ENCODE measurements around the gene FAM168A.
A peak's percentile ranks its signal among the peaks of the same experiment; 100 is the strongest.
"Not testable (repeated sequence)": the region's sequence is repeated elsewhere in the genome, so short reads cannot be mapped to it uniquely, and the experiment has no call there.

Gene FAM168A

GRCh38 chr11:73496134-73496533, 101.8 kb downstream of the FAM168A start:
- H3K4me3 Mint-ChIP-seq, result no peak overlapping the region
- DNase-seq (ENCODE audit: low spot score in 2 of 2), result no peak
- peaks cover 24% of the 10 kb centered on the region for H3K4me1 Mint-ChIP-seq
- H3K27ac Mint-ChIP-seq, result no peak overlapping the region
- H3K9me3 Mint-ChIP-seq, result no peaks in the 10 kb centered on the region
- peaks cover 7% of the 10 kb centered on the region for H3K36me3 Mint-ChIP-seq
- no peak for ATAC-seq

DNA sequence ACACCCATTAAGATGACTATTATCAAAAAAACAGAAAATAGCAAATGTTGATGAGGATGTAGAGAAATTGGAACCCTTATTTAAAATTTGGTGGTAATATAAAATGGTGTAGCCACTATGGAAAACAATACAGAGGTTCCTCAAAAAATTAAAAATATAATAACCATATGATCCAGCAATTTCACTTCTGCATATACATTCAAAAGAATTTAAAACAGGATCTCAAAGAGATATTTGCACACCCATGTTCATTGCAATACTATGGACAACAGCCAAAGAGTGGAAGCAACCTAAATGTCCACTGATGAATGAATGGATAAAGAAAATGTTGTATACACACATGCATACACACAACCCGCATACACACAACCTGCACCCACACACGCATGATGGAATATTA, 102.2 kb downstream of the FAM168A start:
- no peak overlapping the region for H3K4me3 Mint-ChIP-seq
- H3K27ac Mint-ChIP-seq, result no peak overlapping the region
- DNase-seq (ENCODE audit: low spot score in 2 of 2), result no peak
- H3K9me3 Mint-ChIP-seq, result no peaks in the 10 kb centered on the region
- peaks cover 7% of the 10 kb centered on the region for H3K36me3 Mint-ChIP-seq
- peaks cover 20% of the 10 kb centered on the region for H3K4me1 Mint-ChIP-seq
- ATAC-seq, result no peak

- H3K27ac Mint-ChIP-seq, result peak overlapping the region; percentile 33
- H3K4me1 Mint-ChIP-seq, result peaks cover 9% of the 10 kb centered on the region
- ATAC-seq, result no peak
- H3K9me3 Mint-ChIP-seq, result no peaks in the 10 kb centered on the region
- no peak for DNase-seq (ENCODE audit: low spot score in 2 of 2)
- H3K4me3 Mint-ChIP-seq, result no peak overlapping the region
- H3K36me3 Mint-ChIP-seq, result peaks cover 7% of the 10 kb centered on the region
Measured at GRCh38 chr11:73493956-73494598, 103.8 kb downstream of the FAM168A start.

DNA sequence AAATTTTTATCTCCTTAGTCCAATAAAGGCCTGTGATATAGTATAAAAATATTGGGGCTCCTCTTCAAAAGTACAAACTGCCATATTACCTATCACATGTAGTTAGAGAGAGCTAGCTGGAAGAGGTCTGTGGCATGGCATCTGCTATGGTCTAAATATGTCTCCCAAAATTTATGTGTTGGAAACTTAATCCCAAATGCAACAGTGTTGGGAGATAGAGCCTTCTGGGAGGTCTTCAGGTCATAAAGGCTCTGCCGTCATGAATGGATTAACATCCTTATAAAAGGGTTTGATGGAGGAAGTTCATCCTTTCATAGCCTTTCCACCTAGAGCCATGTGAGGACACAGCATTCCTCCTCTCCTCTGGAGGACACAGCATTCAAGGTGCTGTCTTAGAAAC, 116.3 kb downstream of the FAM168A start:
- no peak overlapping the region for H3K4me3 Mint-ChIP-seq
- no peak for DNase-seq (ENCODE audit: low spot score in 2 of 2)
- no peak for ATAC-seq
- H3K36me3 Mint-ChIP-seq, result no peaks in the 10 kb centered on the region
- no peak overlapping the region for H3K27ac Mint-ChIP-seq
- H3K4me1 Mint-ChIP-seq, result no peaks in the 10 kb centered on the region
- H3K9me3 Mint-ChIP-seq, result peaks cover 3% of the 10 kb centered on the region

DNA sequence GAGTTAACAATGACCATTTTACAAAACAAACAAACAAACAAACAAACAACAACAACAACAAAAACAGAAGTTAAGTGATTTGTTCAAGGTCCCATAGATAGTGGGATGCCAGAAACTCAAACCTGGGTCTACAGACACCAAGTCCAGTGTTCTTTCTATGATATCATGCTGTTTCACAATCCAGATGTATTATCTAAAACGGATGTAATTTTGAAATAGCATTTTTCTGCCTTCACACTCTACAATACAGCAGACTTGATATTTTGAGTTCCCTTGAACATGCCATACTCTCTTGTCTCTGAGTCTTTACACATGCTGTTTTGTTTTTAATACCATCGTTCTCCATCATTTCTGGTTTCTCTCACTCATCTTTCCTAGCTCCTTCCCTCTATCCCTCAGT, 117.2 kb downstream of the FAM168A start:
- no peaks in the 10 kb centered on the region for H3K4me1 Mint-ChIP-seq
- no peak for DNase-seq (ENCODE audit: low spot score in 2 of 2)
- H3K36me3 Mint-ChIP-seq, result no peaks in the 10 kb centered on the region
- no peak overlapping the region for H3K27ac Mint-ChIP-seq
- no peak overlapping the region for H3K4me3 Mint-ChIP-seq
- H3K9me3 Mint-ChIP-seq, result peaks cover 4% of the 10 kb centered on the region
- no peak for ATAC-seq

- Mint-ChIP-seq H3K27ac (no peak overlapping the region), H3K4me1 (no peaks in the 10 kb centered on the region), H3K4me3 (no peak overlapping the region), H3K36me3 (no peaks in the 10 kb centered on the region), H3K9me3 (peaks cover 4% of the 10 kb centered on the region)
- ATAC-seq (no peak), DNase-seq (ENCODE audit: low spot score in 2 of 2) (no peak)
Measured at GRCh38 chr11:73478737-73479347, 119.1 kb downstream of the FAM168A start.

- no peaks in the 10 kb centered on the region for H3K36me3 Mint-ChIP-seq
- no peak overlapping the region for H3K4me3 Mint-ChIP-seq
- H3K9me3 Mint-ChIP-seq, result peaks cover 4% of the 10 kb centered on the region
- H3K27ac Mint-ChIP-seq, result no peak overlapping the region
- DNase-seq (ENCODE audit: low spot score in 2 of 2), result no peak
- no peak for ATAC-seq
- no peaks in the 10 kb centered on the region for H3K4me1 Mint-ChIP-seq
Measured at GRCh38 chr11:73477518-73477917, 120.4 kb downstream of the FAM168A start.

- H3K4me3 Mint-ChIP-seq, result no peak overlapping the region
- no peak for DNase-seq (ENCODE audit: low spot score in 2 of 2)
- no peaks in the 10 kb centered on the region for H3K36me3 Mint-ChIP-seq
- H3K4me1 Mint-ChIP-seq, result peaks cover 2% of the 10 kb centered on the region
- no peak for ATAC-seq
- no peak overlapping the region for H3K27ac Mint-ChIP-seq
- peaks cover 4% of the 10 kb centered on the region for H3K9me3 Mint-ChIP-seq
Measured at GRCh38 chr11:73475549-73476095, 122.3 kb downstream of the FAM168A start.

- peaks cover 5% of the 10 kb centered on the region for H3K4me1 Mint-ChIP-seq
- no peak overlapping the region for H3K4me3 Mint-ChIP-seq
- peaks cover 4% of the 10 kb centered on the region for H3K9me3 Mint-ChIP-seq
- no peak for DNase-seq (ENCODE audit: low spot score in 2 of 2)
- no peak overlapping the region for H3K27ac Mint-ChIP-seq
- H3K36me3 Mint-ChIP-seq, result no peaks in the 10 kb centered on the region
- ATAC-seq, result no peak
Measured at GRCh38 chr11:73473252-73473651, 124.7 kb downstream of the FAM168A start.

GRCh38 chr11:73470036-73470612, 127.8 kb downstream of the FAM168A start:
- not testable (repeated sequence) for H3K9me3 Mint-ChIP-seq; DNase-seq (ENCODE audit: low spot score in 2 of 2); ATAC-seq; H3K4me1 Mint-ChIP-seq; H3K36me3 Mint-ChIP-seq; H3K4me3 Mint-ChIP-seq; H3K27ac Mint-ChIP-seq

DNA sequence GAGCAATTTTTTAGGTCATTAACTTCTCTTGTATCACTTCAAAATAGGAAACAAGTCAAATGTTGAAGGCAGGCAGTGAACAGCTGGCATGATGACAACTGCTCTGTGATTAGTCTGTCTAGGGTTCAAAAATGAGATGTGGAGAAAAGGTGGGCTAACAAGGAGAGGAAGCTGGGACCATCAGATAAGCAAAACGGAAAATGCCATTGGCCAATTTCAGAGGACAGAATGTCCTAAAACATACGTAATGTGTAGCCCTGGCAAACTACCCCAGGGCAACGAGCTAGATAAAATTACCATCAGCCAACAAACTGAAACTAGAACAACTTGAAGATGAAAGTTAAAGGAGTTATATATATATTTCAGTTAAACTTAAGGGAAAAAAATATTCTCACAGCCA, 128.5 kb downstream of the FAM168A start:
- DNase-seq (ENCODE audit: low spot score in 2 of 2) (no peak), ATAC-seq (no peak)
- no peak overlapping the region for H3K4me3 Mint-ChIP-seq
- no peak overlapping the region for H3K27ac Mint-ChIP-seq
- H3K4me1 Mint-ChIP-seq, result peaks cover 5% of the 10 kb centered on the region
- H3K36me3 Mint-ChIP-seq, result no peaks in the 10 kb centered on the region
- H3K9me3 Mint-ChIP-seq, result no peaks in the 10 kb centered on the region

- Mint-ChIP-seq H3K36me3 (no peaks in the 10 kb centered on the region), H3K27ac (no peak overlapping the region), H3K4me3 (no peak overlapping the region), H3K4me1 (peaks cover 5% of the 10 kb centered on the region), H3K9me3 (no peaks in the 10 kb centered on the region)
- DNase-seq (ENCODE audit: low spot score in 2 of 2) (no peak), ATAC-seq (no peak)
Measured at GRCh38 chr11:73468590-73469161, 129.2 kb downstream of the FAM168A start.

DNA sequence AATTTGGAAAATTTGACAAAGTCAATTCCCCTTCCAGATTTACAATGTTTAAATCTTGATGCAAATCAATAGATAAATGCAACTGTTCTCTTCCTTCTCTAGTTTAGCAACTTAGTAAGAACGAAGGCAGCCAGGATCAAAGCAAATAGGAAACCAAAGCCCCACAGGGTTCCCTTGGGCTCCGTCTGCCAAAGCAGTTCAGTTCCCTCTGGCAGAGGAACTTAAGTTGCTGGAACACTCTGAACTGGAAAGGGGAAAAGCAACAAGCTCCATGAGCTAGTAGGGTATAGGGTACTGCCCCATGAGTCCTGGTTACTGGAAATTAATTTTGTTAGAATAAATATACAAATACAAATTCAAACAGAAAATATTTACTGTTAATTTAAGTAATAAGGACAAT, 130.4 kb downstream of the FAM168A start:
- Mint-ChIP-seq H3K4me3 (no peak overlapping the region), H3K27ac (no peak overlapping the region), H3K9me3 (no peaks in the 10 kb centered on the region)

DNA sequence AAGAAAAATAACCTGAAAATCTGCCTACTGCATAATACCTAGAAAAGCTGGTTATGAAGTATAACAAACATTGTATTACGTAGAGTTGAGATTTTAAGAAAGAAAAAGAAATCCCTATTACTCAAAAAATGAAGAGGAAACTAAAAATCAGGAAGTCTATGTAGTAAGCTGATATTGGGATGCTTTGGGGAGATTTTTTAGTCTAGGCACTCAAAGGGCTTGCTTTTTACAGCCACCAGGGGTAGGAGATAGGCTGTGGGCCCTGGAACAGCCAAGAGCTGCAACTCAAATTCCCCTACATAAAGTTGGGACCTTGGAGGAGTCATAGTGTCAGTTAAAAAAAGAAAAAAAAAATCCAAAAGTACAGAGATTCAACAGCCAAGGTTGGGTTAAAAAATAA, 131.3 kb downstream of the FAM168A start:
- ATAC-seq, result no peak
- Mint-ChIP-seq H3K27ac (no peak overlapping the region), H3K4me1 (peaks cover 8% of the 10 kb centered on the region)

More for the DNA sequence above, 130.4 kb downstream of the FAM168A start:
- H3K4me1 Mint-ChIP-seq, result peaks cover 5% of the 10 kb centered on the region
- peaks cover 5% of the 10 kb centered on the region for H3K36me3 Mint-ChIP-seq
- ATAC-seq (no peak), DNase-seq (ENCODE audit: low spot score in 2 of 2) (no peak)

GRCh38 chr11:73465871-73466270, 132.0 kb downstream of the FAM168A start:
- no peak overlapping the region for H3K4me3 Mint-ChIP-seq
- DNase-seq (ENCODE audit: low spot score in 2 of 2), result no peak
- peaks cover 7% of the 10 kb centered on the region for H3K36me3 Mint-ChIP-seq
- no peak for ATAC-seq
- H3K9me3 Mint-ChIP-seq, result no peaks in the 10 kb centered on the region
- no peak overlapping the region for H3K27ac Mint-ChIP-seq
- peaks cover 11% of the 10 kb centered on the region for H3K4me1 Mint-ChIP-seq

More for the DNA sequence above, 131.3 kb downstream of the FAM168A start:
- DNase-seq (ENCODE audit: low spot score in 2 of 2), result no peak
- peaks cover 7% of the 10 kb centered on the region for H3K36me3 Mint-ChIP-seq
- H3K4me3 Mint-ChIP-seq, result no peak overlapping the region
- H3K9me3 Mint-ChIP-seq, result no peaks in the 10 kb centered on the region

Data from stimulated activated effector memory CD8-positive, alpha-beta T cell treated with anti-CD3 and anti-CD28 coated beads, Interleukin-12 subunit alpha, Interleukin-12 subunit beta, amount 100 ng/mL, for 72 hours (primary cell).